Panc1 (cell line): Measurements from ENCODE around the gene CRIP1. TPM values are rescaled to one million over a fixed set of nuclear protein-coding genes. Genes with fewer than 3 reads are reported as not detected.

ENCODE experiments used
- ATAC-seq: fragments of 200-7000 bp; cut with Tn5 transposase; 2 replicates; pipeline ENCODE4 v1.9.1; 2020; ENCODE audit warnings: mild to moderate bottlenecking, moderate library complexity
- BruUV-seq: library from RNA; stranded (reverse); fragments of 400-500 nt; replicated peaks from 2 replicates; lab custom pipeline; 2021; lab: Mats Ljungman, UMichigan
- CTCF ChIA-PET: fragments of 300-600 bp; sonication (Branson Sonifier 250); formaldehyde crosslinking; loops from one replicate; lab custom pipeline; 2022; ENCODE audit warnings: antibody characterized with exemption; lab: Charles Lee
- POLR2A ChIA-PET: fragments of 300-600 bp; sonication (Branson Sonifier 250); formaldehyde crosslinking; loops from one replicate; lab custom pipeline; 2022; ENCODE audit warnings: antibody characterized with exemption; lab: Charles Lee
- DNase-seq: peaks from one replicate; pipeline ENCODE4 v3.0.0-alpha.2; 2010; ENCODE audit warnings: low read depth, low spot score
- H3K27ac ChIP-seq: 2 replicates; pipeline ENCODE4 v1.5.1; 2011; ENCODE audit warnings: mild to moderate bottlenecking, low read length, inconsistent platforms
- H3K27me3 ChIP-seq: fragments of 200-500 bp; sonication (Bioruptor generic); 2 replicates; pipeline ENCODE4 v1.6.0; 2014; ENCODE audit warnings: low read length, inconsistent platforms; ENCODE audit not compliant: control insufficient read depth, insufficient read depth
- H3K36me3 ChIP-seq: fragments of 200-500 bp; sonication (Bioruptor generic); 2 replicates; pipeline ENCODE4 v1.5.1; 2014; ENCODE audit warnings: inconsistent platforms, mild to moderate bottlenecking, low read length, moderate library complexity; ENCODE audit not compliant: control insufficient read depth, insufficient read depth
- H3K4me1 ChIP-seq: 2 replicates; pipeline ENCODE4 v1.5.1; 2011; ENCODE audit warnings: inconsistent platforms, mild to moderate bottlenecking, low read length, moderate library complexity; ENCODE audit not compliant: control insufficient read depth, insufficient read depth
- H3K4me3 ChIP-seq, 2 experiments: 2 replicates each; pipeline ENCODE4 v1.5.1; 2011 to 2012; ENCODE audit warnings: low read depth in 2 of 2, low read length in 2 of 2, mild to moderate bottlenecking in 2 of 2, inconsistent platforms in 1 of 2, moderate library complexity in 1 of 2
- H3K9me3 ChIP-seq: fragments of 200-500 bp; sonication (Bioruptor generic); 2 replicates; pipeline ENCODE4 v1.5.1; 2014; ENCODE audit warnings: low read depth, mild to moderate bottlenecking, inconsistent platforms, low read length, moderate library complexity; ENCODE audit not compliant: control insufficient read depth, insufficient read depth
- CTCF ChIP-seq: fragments of 450-650 bp; IDR thresholded peaks from 2 replicates; pipeline ENCODE4 v1.5.1; 2017; ENCODE audit warnings: mild to moderate bottlenecking
- POLR2AphosphoS5 ChIP-seq: IDR thresholded peaks from 2 replicates; pipeline ENCODE4 v1.6.1; 2012; ENCODE audit warnings: mild to moderate bottlenecking, low read depth, low read length, moderate library complexity
- REST ChIP-seq, 2 experiments: IDR thresholded peaks; 2 replicates each; pipeline ENCODE4 v1.6.1; 2011 to 2012; ENCODE audit warnings: low read depth in 2 of 2, control low read depth in 1 of 2, low read length in 1 of 2, mild to moderate bottlenecking in 1 of 2, moderate library complexity in 1 of 2; ENCODE audit not compliant: insufficient read depth in 1 of 2
- SIN3A ChIP-seq: IDR thresholded peaks from 2 replicates; pipeline ENCODE4 v1.6.1; 2012; ENCODE audit warnings: low read depth, mild to moderate bottlenecking, low read length, moderate library complexity, borderline replicate concordance; ENCODE audit not compliant: insufficient read depth
- TCF7L2 ChIP-seq: IDR thresholded peaks from 2 replicates; pipeline ENCODE4 v1.6.1; 2011; ENCODE audit warnings: mild to moderate bottlenecking, low read depth, low read length, inconsistent platforms
- in situ Hi-C: cut with HindIII; loops from 2 replicates; pipeline ENCODE4 v1.10.0; 2016; ENCODE audit warnings: low sequenced_read_pairs, low pct_unique_long_range_greater_than_20kb
- intact Hi-C: fragments of 100-400 bp; cut with micrococcal nuclease; formaldehyde crosslinking; loops from one replicate; pipeline ENCODE4 v1.10.0; 2022; ENCODE audit not compliant: unreplicated experiment
- total RNA-seq: library from RNA; stranded (reverse); gene quantifications from one replicate; pipeline ENCODE4 v1.2.1, GENCODE V29; 2021; ENCODE audit not compliant: unreplicated experiment

The CRIP1 gene
- total RNA-seq, 1 experiment from 2014 or later = 1,056 TPM

- POLR2A ChIA-PET = no interaction called here
- DNase-seq (no peak), ATAC-seq (no peak)
- H3K4me3 ChIP-seq = no peak overlapping the region
- no peak for TF ChIP-seq POLR2AphosphoS5
- no peak for TF ChIP-seq SIN3A
- no peak for TF ChIP-seq TCF7L2
- TF ChIP-seq REST (IDR thresholded peaks at IDR 0.05; ENCODE audit: insufficient read depth in 1 of 2, low read depth in 2 of 2, low read length in 1 of 2) = no peak
- TF ChIP-seq CTCF = no peak
- in situ Hi-C loops = no loop called here
- H3K9me3 ChIP-seq = no peaks in the 10 kb centered on the region
- CTCF ChIA-PET = no interaction called here
- H3K27me3 ChIP-seq = no peaks in the 10 kb centered on the region
- no TSS peak for BruUV-seq
- no peaks in the 10 kb centered on the region for H3K4me1 ChIP-seq
- intact Hi-C loops = no loop called here
- H3K36me3 ChIP-seq = no peaks in the 10 kb centered on the region; the same call in 1 of the 2 replicates
- no peak overlapping the region for H3K27ac ChIP-seq
These were observed 41.4 kb upstream of the CRIP1 start for GRCh38 chr14:105445290-105445689.

- TF ChIP-seq REST (IDR thresholded peaks at IDR 0.05; ENCODE audit: insufficient read depth in 1 of 2, low read depth in 2 of 2, low read length in 1 of 2) (no peak), TCF7L2 (no peak), CTCF (no peak), SIN3A (no peak), POLR2AphosphoS5 (no peak)
- ChIA-PET POLR2A (no interaction called here), CTCF (no interaction called here)
- no TSS peak for BruUV-seq
- DNase-seq (no peak), ATAC-seq (no peak)
- H3K36me3 ChIP-seq = no peaks in the 10 kb centered on the region; the same call in 1 of the 2 replicates
- H3K4me1 ChIP-seq = no peaks in the 10 kb centered on the region
- in situ Hi-C loops (no loop called here), intact Hi-C loops (no loop called here)
- no peak overlapping the region for H3K27ac ChIP-seq
- H3K4me3 ChIP-seq = no peak overlapping the region
- no peaks in the 10 kb centered on the region for H3K27me3 ChIP-seq
- H3K9me3 ChIP-seq = no peaks in the 10 kb centered on the region
These were observed 40.5 kb upstream of the CRIP1 start for GRCh38 chr14:105445901-105446845.
